Activated naive CD8-positive, alpha-beta T cell treated with anti-CD3 and anti-CD28 coated beads, Interleukin-2, amount 10 ng/mL, durations not matched to agents 7 days and 5 days (primary cell): ENCODE measurements around the gene AHCYL1. TPM values are rescaled to one million over a fixed set of nuclear protein-coding genes. Genes with fewer than 3 reads are reported as not detected.

Experiments used
- ATAC-seq: fragments of 150-1000 bp; cut with Tn5 transposase; one replicate; pipeline ENCODE4 v1.10.0; 2021; ENCODE audit warnings: low read depth, moderate library complexity
- POLR2A ChIA-PET: fragments of 350-600 bp; sonication (Branson Sonifier 250); formaldehyde crosslinking; loops from one replicate; lab custom pipeline; 2021; ENCODE audit warnings: antibody characterized with exemption; lab: Charles Lee
- DNase-seq: peaks from one replicate; pipeline ENCODE4 v3.0.0; 2021
- H3K27ac Mint-ChIP-seq: one replicate; pipeline ENCODE4 v1.8.0; 2022; ENCODE audit warnings: mild to moderate bottlenecking, mixed read lengths
- H3K27me3 Mint-ChIP-seq: one replicate; pipeline ENCODE4 v1.8.0; 2022; ENCODE audit warnings: mild to moderate bottlenecking, moderate library complexity, mixed read lengths
- H3K36me3 Mint-ChIP-seq: one replicate; pipeline ENCODE4 v1.8.0; 2021; ENCODE audit warnings: mild to moderate bottlenecking, mixed read lengths
- H3K4me1 Mint-ChIP-seq: one replicate; pipeline ENCODE4 v1.8.0; 2021; ENCODE audit warnings: mixed read lengths
- H3K4me3 Mint-ChIP-seq: one replicate; pipeline ENCODE4 v1.8.0; 2022; ENCODE audit warnings: mild to moderate bottlenecking, moderate library complexity, mixed read lengths
- H3K9me3 Mint-ChIP-seq: one replicate; pipeline ENCODE4 v1.8.0; 2021; ENCODE audit warnings: mixed read lengths
- total RNA-seq, 2 experiments: library from RNA; stranded (reverse); gene quantifications; one replicate each; pipeline ENCODE4 v1.2.3, GENCODE V29; 2021

The AHCYL1 gene
- total RNA-seq, 2 experiments from 2014 or later = 53.6 to 55.4 TPM

GRCh38 chr1:109959632-109959973 lies 25.0 kb upstream of the AHCYL1 start:
- DNase-seq (no peak), ATAC-seq (no peak)
- Mint-ChIP-seq H3K4me1 (no peaks in the 10 kb centered on the region), H3K4me3 (no peak overlapping the region), H3K9me3 (no peaks in the 10 kb centered on the region), H3K27ac (no peak overlapping the region), H3K27me3 (peaks cover 18% of the 10 kb centered on the region), H3K36me3 (no peaks in the 10 kb centered on the region)
- POLR2A ChIA-PET = no interaction called here

GRCh38 chr1:109959974-109960744 lies 24.4 kb upstream of the AHCYL1 start:
- no peak overlapping the region for H3K27ac Mint-ChIP-seq
- no peak for ATAC-seq
- POLR2A ChIA-PET = no interaction called here
- H3K27me3 Mint-ChIP-seq = peaks cover 18% of the 10 kb centered on the region
- H3K4me1 Mint-ChIP-seq = no peaks in the 10 kb centered on the region
- no peaks in the 10 kb centered on the region for H3K36me3 Mint-ChIP-seq
- no peak for DNase-seq
- H3K9me3 Mint-ChIP-seq = no peaks in the 10 kb centered on the region
- no peak overlapping the region for H3K4me3 Mint-ChIP-seq

DNA sequence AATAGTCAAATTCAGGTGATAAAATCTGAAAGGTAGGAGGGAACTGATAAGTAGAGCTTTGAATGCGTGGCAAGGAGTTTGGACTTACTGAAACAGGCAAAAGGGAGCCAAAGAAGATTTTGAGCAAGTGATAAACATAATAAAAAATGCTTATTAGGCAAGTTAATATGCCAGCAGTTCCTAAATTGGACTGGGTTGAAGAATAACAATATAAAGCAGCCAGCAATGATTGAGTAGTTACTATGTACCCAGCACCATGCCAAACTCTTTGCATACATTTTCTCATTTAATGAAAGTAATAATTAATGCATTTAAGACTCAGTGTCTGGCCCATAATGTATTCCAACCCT lies 23.8 kb upstream of the AHCYL1 start:
- H3K36me3 Mint-ChIP-seq = no peaks in the 10 kb centered on the region
- POLR2A ChIA-PET = no interaction called here
- ATAC-seq (no peak), DNase-seq (no peak)
- H3K27ac Mint-ChIP-seq = no peak overlapping the region
- H3K4me1 Mint-ChIP-seq = no peaks in the 10 kb centered on the region
- H3K9me3 Mint-ChIP-seq = peaks cover 2% of the 10 kb centered on the region
- peaks cover 23% of the 10 kb centered on the region for H3K27me3 Mint-ChIP-seq
- H3K4me3 Mint-ChIP-seq = no peak overlapping the region

DNA sequence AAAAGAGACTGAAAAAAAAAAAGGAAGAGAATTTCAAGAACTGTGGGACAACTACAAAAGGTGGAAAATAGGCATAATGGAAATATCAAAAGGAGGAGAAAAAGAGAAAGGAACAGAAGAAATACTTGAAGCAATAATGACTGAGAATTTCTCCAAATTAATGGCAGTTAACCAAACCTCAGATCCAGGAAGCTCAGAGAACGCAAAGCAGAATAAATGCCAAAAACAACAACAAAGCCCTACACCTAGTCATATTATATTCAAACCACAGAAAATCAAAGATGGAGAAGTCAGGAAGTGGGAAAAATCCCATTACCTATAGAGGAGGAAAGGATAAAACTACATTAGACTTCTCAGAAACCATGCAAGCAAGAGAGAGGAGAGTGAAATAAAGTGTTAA lies 20.7 kb upstream of the AHCYL1 start:
- no peaks in the 10 kb centered on the region for H3K4me1 Mint-ChIP-seq
- no peaks in the 10 kb centered on the region for H3K36me3 Mint-ChIP-seq
- peaks cover 27% of the 10 kb centered on the region for H3K27me3 Mint-ChIP-seq
- peaks cover 2% of the 10 kb centered on the region for H3K9me3 Mint-ChIP-seq
- H3K27ac Mint-ChIP-seq = no peak overlapping the region
- DNase-seq (no peak), ATAC-seq (no peak)
- POLR2A ChIA-PET = no interaction called here
- no peak overlapping the region for H3K4me3 Mint-ChIP-seq

- no peak for DNase-seq
- ATAC-seq = no peak
- no peaks in the 10 kb centered on the region for H3K36me3 Mint-ChIP-seq
- H3K9me3 Mint-ChIP-seq = peaks cover 2% of the 10 kb centered on the region
- POLR2A ChIA-PET = no interaction called here
- H3K4me3 Mint-ChIP-seq = no peak overlapping the region
- H3K27ac Mint-ChIP-seq = no peak overlapping the region
- peaks cover 55% of the 10 kb centered on the region for H3K27me3 Mint-ChIP-seq
- no peaks in the 10 kb centered on the region for H3K4me1 Mint-ChIP-seq
These were observed 15.3 kb upstream of the AHCYL1 start for GRCh38 chr1:109969146-109969829.

DNA sequence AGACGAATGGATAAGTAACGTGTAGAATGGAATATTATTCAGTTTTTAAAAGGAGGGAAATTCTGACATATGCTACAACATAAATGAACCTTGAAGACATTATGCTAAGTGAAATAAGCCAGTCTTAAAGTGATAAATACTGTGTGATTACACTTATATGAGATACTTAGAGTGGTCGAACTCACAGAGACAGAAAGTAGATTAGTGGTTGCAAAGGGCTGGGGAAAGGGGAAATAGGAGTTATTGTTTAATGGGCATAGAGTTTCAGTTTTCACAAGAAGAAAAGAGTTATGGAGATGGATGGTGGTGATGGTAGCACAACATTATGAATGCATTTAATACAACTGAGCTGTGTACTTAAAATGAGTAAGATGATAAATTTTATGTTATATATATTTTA lies 14.7 kb upstream of the AHCYL1 start:
- Mint-ChIP-seq H3K4me3 (no peak overlapping the region), H3K27me3 (peaks cover 53% of the 10 kb centered on the region), H3K27ac (no peak overlapping the region), H3K36me3 (no peaks in the 10 kb centered on the region), H3K4me1 (no peaks in the 10 kb centered on the region), H3K9me3 (peaks cover 2% of the 10 kb centered on the region)
- POLR2A ChIA-PET = no interaction called here
- no peak for DNase-seq
- no peak for ATAC-seq

- Mint-ChIP-seq H3K9me3 (no peaks in the 10 kb centered on the region), H3K36me3 (no peaks in the 10 kb centered on the region), H3K27me3 (peaks cover 51% of the 10 kb centered on the region), H3K4me3 (no peak overlapping the region), H3K27ac (no peak overlapping the region), H3K4me1 (no peaks in the 10 kb centered on the region)
- POLR2A ChIA-PET = no interaction called here
- ATAC-seq (no peak), DNase-seq (no peak)
These were observed 13.0 kb upstream of the AHCYL1 start for GRCh38 chr1:109971559-109971958.

- Mint-ChIP-seq H3K9me3 (no peaks in the 10 kb centered on the region), H3K4me1 (no peaks in the 10 kb centered on the region), H3K27ac (no peak overlapping the region), H3K4me3 (no peak overlapping the region), H3K27me3 (peaks cover 33% of the 10 kb centered on the region), H3K36me3 (no peaks in the 10 kb centered on the region)
- no peak for DNase-seq
- ATAC-seq = no peak
- POLR2A ChIA-PET = no interaction called here
These were observed 10.4 kb upstream of the AHCYL1 start for GRCh38 chr1:109974191-109974590.

GRCh38 chr1:109975718-109976117 lies 8.8 kb upstream of the AHCYL1 start:
- peaks cover 2% of the 10 kb centered on the region for H3K4me1 Mint-ChIP-seq
- no peaks in the 10 kb centered on the region for H3K36me3 Mint-ChIP-seq
- H3K4me3 Mint-ChIP-seq = no peak overlapping the region
- no peaks in the 10 kb centered on the region for H3K9me3 Mint-ChIP-seq
- ATAC-seq = no peak
- no peak overlapping the region for H3K27ac Mint-ChIP-seq
- H3K27me3 Mint-ChIP-seq = peaks cover 25% of the 10 kb centered on the region
- POLR2A ChIA-PET = no interaction called here
- no peak for DNase-seq

GRCh38 chr1:109976762-109977161 lies 7.8 kb upstream of the AHCYL1 start:
- no peaks in the 10 kb centered on the region for H3K9me3 Mint-ChIP-seq
- H3K36me3 Mint-ChIP-seq = no peaks in the 10 kb centered on the region
- peaks cover 21% of the 10 kb centered on the region for H3K27me3 Mint-ChIP-seq
- no peak overlapping the region for H3K27ac Mint-ChIP-seq
- H3K4me1 Mint-ChIP-seq = peaks cover 2% of the 10 kb centered on the region
- POLR2A ChIA-PET = no interaction called here
- no peak overlapping the region for H3K4me3 Mint-ChIP-seq
- ATAC-seq (no peak), DNase-seq (no peak)

GRCh38 chr1:109977225-109977624 lies 7.3 kb upstream of the AHCYL1 start:
- Mint-ChIP-seq H3K27me3 (peaks cover 20% of the 10 kb centered on the region), H3K4me3 (no peak overlapping the region), H3K27ac (no peak overlapping the region), H3K36me3 (no peaks in the 10 kb centered on the region), H3K9me3 (no peaks in the 10 kb centered on the region), H3K4me1 (peaks cover 2% of the 10 kb centered on the region)
- POLR2A ChIA-PET = no interaction called here
- no peak for DNase-seq
- no peak for ATAC-seq

GRCh38 chr1:109977657-109978378 lies 6.7 kb upstream of the AHCYL1 start:
- H3K36me3 Mint-ChIP-seq = no peaks in the 10 kb centered on the region
- peaks cover 14% of the 10 kb centered on the region for H3K27me3 Mint-ChIP-seq
- H3K27ac Mint-ChIP-seq = no peak overlapping the region
- no peak for DNase-seq
- H3K4me3 Mint-ChIP-seq = no peak overlapping the region
- POLR2A ChIA-PET = no interaction called here
- peaks cover 2% of the 10 kb centered on the region for H3K4me1 Mint-ChIP-seq
- ATAC-seq = no peak
- H3K9me3 Mint-ChIP-seq = no peaks in the 10 kb centered on the region

DNA sequence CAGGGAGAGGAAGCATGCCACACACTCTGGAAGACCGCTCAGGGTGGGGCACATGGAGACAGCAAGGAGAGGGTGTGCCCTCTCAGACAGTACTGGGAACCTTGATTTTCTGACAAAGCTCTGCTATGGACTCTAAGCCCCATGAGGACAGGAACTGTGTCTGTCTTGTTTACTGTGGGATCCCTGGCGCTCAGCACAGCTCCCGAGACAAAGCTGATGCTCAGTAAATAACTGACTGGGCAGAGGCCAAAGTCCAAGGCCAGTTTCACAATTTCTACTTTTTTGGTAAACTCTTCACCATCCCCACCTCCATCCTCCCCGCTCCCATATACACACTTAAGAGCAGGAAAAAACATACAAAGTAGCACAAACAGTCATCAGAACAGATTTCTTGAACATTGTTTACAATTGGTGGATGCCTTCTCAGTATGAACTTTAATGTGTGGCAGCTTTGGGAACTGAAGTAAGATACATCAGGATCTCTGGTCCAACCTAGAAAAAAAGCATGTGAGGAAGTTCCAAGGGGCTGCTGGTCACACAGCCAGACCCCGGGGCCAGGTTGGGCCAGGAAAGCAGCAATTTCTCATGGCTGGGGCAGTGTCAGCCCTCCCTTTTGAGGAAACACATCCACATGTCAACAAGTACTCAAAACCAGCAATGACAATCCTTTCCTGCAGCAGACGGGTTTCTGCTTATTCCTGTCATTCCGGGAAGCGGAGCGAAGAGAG lies 5.6 kb upstream of the AHCYL1 start:
- ATAC-seq (no peak), DNase-seq (no peak)
- Mint-ChIP-seq H3K27ac (no peak overlapping the region), H3K4me1 (peaks cover 2% of the 10 kb centered on the region), H3K27me3 (peaks cover 9% of the 10 kb centered on the region), H3K9me3 (no peaks in the 10 kb centered on the region), H3K36me3 (no peaks in the 10 kb centered on the region), H3K4me3 (no peak overlapping the region)
- POLR2A ChIA-PET = no interaction called here
